Islet precursor cell (in vitro differentiated cells): Measurements from ENCODE around the gene ZNFX1.

Experiments
- DNase-seq: peaks from one replicate; pipeline ENCODE4 v3.0.0-alpha.2; 2018

ZNFX1 gene

GRCh38 chr20:49277786-49278035, 146 bp downstream of the ZNFX1 start:
- no peak for DNase-seq

- DNase-seq: no peak
These were observed 684 bp downstream of the ZNFX1 start for GRCh38 chr20:49276961-49277785.

GRCh38 chr20:49276161-49276960, 1.5 kb downstream of the ZNFX1 start:
- DNase-seq: no peak

DNA sequence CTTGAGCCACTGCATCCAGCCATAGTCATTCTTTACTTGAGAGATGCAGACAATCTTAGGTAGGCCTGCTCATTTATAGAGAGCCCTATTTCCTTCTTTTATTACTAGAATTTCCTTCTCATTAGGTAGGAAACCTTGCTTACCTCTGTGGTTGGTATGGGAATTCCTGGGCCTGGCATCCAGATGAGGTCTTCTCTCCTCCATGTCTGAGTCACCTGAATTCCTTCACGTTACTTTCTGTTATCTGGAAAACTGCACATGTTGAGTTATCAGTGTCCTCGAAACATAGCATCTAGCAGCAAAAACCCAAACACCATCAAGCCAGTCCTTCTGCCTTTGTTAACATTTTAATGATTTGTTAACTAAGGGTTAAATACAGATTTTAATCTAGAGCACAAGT, 2.2 kb downstream of the ZNFX1 start:
- no peak for DNase-seq

DNA sequence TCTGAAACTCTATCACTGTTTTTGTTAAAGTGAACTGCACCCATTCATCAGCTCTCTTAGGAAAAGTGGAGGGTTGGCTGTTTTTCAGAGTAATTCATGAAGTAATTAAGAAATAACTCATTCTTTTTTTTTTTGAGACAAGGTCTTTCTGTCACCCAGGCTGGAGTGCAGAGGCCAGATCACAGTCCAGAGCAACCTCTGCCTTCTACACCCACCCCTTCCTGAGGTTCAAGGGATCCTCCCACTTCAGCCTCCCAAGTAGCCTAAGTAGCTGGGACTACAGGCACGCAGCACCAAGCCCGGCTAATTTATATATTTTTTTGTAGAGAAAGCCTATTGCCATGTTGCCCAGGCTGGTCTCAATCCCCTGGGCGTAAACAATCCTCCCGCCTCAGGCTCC, 2.6 kb downstream of the ZNFX1 start:
- DNase-seq: no peak

- DNase-seq: no peak
These were observed 4.1 kb downstream of the ZNFX1 start for GRCh38 chr20:49273696-49274277.

GRCh38 chr20:49272654-49273053, 5.2 kb downstream of the ZNFX1 start:
- no peak for DNase-seq

DNA sequence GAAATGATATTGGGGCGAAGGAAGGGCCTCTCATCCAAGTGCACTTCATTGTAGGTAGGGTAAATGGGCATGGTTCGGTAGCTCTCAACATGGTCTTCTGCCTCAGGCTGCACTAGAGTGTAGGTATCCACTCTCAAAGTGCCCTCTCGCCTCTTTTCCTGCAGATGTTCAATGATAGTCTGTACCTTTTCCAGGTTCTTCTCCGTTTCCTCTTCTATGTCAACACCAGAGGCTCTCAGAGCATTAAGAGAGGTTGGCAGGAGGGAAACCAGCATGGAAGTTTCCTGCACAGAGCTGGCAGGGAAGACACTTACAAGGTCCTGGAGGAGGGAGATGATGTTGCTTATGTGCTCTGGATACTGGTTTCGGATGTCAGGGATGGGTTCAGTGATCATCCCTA, 7.1 kb downstream of the ZNFX1 start:
- DNase-seq: no peak

DNA sequence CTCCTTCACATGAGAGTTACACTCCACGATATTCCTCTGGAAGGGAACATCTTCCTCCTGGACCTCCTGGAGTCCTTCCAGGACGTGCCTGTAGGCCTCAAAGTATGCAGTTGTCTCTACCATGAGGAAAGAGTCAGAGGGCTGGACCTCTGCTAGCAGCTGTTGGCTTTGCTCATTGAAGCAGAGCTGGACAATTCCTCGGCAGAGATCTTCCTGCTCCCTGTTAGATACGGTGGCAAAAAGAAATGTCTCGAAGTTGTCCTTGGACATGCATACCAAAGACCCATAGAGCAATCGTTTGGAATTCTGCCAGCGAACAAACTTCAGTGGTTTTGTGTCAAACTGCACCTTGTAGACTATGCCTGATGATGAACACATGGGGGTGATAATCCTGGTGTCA, 7.7 kb downstream of the ZNFX1 start:
- DNase-seq: no peak

GRCh38 chr20:49268600-49269365, 9.1 kb downstream of the ZNFX1 start:
- no peak for DNase-seq

- no peak for DNase-seq
These were observed 10.5 kb downstream of the ZNFX1 start for GRCh38 chr20:49267327-49267726.

DNA sequence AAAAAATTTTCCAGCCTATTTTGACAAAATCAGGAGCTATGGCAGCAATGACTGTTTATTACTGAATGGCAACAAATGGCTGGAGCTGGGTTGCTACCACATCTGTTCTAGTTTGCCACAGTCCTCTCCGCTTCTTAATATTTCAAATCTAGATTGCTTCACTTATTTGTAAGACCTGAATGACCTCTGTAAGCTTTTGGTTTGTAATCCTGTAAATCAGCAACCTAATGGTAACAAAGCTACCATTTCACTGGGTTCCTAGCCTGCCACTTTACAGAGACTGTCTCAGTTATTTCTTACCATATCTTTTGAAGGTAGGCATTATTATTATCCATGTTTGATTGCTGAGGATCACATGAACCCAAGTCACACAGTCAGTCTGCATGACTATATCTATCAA, 15.4 kb downstream of the ZNFX1 start:
- no peak for DNase-seq

GRCh38 chr20:49261173-49261572, 16.7 kb downstream of the ZNFX1 start:
- DNase-seq: no peak

DNA sequence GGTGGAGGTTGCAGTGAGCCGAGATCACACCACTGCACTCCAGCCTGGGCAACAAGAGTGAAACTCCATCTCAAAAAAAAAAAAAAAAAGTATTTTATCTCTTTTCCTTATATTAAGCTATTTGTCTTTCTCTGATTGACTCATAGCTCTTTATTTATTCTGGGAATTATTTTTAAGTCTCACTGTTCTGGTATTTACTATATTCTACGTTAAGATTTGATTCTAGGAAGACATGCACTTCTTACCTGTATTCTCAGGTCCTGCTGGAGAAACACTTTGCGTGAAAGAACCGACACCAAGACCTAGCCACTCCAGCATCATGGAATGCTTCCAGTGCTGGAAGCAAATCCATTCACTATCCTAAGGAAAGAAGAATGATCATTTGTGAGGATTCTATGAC, 17.6 kb downstream of the ZNFX1 start:
- DNase-seq: no peak

DNA sequence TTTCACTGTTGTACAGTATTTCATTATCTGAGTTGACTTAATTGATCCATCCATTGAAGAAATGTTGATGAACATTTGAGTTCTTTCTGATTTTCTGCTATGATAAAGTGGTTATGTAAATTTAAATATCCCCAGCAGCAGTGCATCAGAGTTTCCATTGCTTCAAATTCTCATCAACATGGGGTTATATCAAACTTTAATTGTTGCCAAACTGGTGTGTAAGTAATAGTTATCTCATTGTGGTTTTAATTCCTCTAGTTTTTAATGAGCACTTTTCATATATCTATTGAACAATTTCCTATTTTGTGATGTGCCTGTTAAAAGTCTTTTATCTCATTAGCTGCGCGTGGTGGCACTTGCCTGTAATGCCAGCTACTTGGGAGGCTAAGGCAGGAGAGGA, 18.1 kb downstream of the ZNFX1 start:
- no peak for DNase-seq

DNA sequence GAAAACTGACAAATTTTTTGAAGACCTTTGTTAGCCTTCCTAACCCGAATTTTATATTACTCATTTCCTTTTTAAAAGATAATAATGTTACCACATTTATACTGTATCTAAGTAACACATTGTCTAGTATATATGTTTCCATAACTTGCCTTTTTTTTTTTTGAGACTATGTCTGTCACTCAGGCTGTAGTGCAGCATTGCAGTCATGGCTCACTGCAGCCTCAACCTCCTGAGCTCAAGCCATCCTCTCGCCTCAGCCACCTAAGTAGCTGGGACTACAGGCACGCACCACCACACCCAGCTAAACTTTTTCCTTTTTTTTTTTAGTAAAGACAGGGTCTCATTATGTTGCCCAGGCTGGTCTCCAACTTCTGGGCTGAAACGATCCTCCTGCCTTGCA, 18.6 kb downstream of the ZNFX1 start:
- DNase-seq: no peak

GRCh38 chr20:49256261-49256660, 21.6 kb downstream of the ZNFX1 start:
- no peak for DNase-seq

- DNase-seq: no peak
These were observed 25.1 kb downstream of the ZNFX1 start for GRCh38 chr20:49252556-49253350.

GRCh38 chr20:49248879-49249665, 28.8 kb downstream of the ZNFX1 start:
- DNase-seq: no peak

- no peak for DNase-seq
These were observed 29.6 kb downstream of the ZNFX1 start for GRCh38 chr20:49248301-49248700.

GRCh38 chr20:49247792-49248191, 30.1 kb downstream of the ZNFX1 start:
- no peak for DNase-seq
